Neural progenitor cell (in vitro differentiated cells): ENCODE data around the gene MC3R.

Experiments used
- EZH2 ChIP-seq: fragments of 200-600 bp; sonication (generic); IDR thresholded peaks from 2 replicates; pipeline ENCODE4 v1.6.1; 2017; ENCODE audit warnings: antibody characterized with exemption, mild to moderate bottlenecking, moderate library complexity
- TF ChIP-seq, protein P1 (sequence below): fragments of 200-600 bp; sonication (generic); IDR thresholded peaks from 2 replicates; pipeline ENCODE4 v1.5.1; 2017; ENCODE audit warnings: antibody characterized with exemption, mild to moderate bottlenecking

GRCh38 chr20:56204206-56204605 lies 44.3 kb upstream of the MC3R start:
- no peak for TF ChIP-seq EZH2
- TF ChIP-seq, protein P1, sequence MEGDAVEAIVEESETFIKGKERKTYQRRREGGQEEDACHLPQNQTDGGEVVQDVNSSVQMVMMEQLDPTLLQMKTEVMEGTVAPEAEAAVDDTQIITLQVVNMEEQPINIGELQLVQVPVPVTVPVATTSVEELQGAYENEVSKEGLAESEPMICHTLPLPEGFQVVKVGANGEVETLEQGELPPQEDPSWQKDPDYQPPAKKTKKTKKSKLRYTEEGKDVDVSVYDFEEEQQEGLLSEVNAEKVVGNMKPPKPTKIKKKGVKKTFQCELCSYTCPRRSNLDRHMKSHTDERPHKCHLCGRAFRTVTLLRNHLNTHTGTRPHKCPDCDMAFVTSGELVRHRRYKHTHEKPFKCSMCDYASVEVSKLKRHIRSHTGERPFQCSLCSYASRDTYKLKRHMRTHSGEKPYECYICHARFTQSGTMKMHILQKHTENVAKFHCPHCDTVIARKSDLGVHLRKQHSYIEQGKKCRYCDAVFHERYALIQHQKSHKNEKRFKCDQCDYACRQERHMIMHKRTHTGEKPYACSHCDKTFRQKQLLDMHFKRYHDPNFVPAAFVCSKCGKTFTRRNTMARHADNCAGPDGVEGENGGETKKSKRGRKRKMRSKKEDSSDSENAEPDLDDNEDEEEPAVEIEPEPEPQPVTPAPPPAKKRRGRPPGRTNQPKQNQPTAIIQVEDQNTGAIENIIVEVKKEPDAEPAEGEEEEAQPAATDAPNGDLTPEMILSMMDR: no peak
